HL-60 (cell line): ENCODE measurements around the gene PTPN13.

Experiments used
- GABPA ChIP-seq: IDR thresholded peaks from 2 replicates; pipeline ENCODE4 v1.6.1; 2012; ENCODE audit warnings: low read depth
- POLR2AphosphoS5 ChIP-seq: IDR thresholded peaks from 2 replicates; pipeline ENCODE4 v1.6.1; 2012; ENCODE audit warnings: low read depth
- SPI1 ChIP-seq: IDR thresholded peaks from 2 replicates; pipeline ENCODE4 v1.6.1; 2012; ENCODE audit warnings: low read depth, mild to moderate bottlenecking, borderline replicate concordance
- TF ChIP-seq, protein P1 (sequence below): IDR thresholded peaks from one replicate; pipeline ENCODE4 v1.5.1; 2011; ENCODE audit warnings: low read length, control low read depth, inconsistent platforms; ENCODE audit not compliant: insufficient read depth
- TF ChIP-seq, protein P2 (sequence below): IDR thresholded peaks from 2 replicates; pipeline ENCODE4 v1.6.1; 2012; ENCODE audit warnings: low read depth; ENCODE audit not compliant: insufficient replicate concordance

DNA sequence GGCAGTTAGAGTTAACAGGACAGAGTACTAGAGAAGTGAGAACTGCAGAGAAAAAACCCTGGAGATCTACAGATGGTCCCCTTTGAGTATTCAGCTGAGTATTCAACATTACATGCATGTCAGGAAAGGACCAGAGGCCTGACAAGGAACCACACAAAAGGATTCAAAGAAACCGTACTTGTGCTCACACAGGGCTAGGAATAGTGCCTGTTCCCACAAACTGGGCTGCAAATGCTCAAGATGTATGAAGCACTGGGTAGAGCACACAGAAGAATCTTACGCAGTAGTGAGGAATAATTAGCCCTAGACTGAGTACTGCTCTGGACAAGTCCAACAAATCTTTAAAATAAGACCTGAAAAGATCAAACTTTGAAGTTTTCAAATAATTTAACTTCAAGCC is 17.6 kb downstream of the PTPN13 start:
- TF ChIP-seq, protein P1, sequence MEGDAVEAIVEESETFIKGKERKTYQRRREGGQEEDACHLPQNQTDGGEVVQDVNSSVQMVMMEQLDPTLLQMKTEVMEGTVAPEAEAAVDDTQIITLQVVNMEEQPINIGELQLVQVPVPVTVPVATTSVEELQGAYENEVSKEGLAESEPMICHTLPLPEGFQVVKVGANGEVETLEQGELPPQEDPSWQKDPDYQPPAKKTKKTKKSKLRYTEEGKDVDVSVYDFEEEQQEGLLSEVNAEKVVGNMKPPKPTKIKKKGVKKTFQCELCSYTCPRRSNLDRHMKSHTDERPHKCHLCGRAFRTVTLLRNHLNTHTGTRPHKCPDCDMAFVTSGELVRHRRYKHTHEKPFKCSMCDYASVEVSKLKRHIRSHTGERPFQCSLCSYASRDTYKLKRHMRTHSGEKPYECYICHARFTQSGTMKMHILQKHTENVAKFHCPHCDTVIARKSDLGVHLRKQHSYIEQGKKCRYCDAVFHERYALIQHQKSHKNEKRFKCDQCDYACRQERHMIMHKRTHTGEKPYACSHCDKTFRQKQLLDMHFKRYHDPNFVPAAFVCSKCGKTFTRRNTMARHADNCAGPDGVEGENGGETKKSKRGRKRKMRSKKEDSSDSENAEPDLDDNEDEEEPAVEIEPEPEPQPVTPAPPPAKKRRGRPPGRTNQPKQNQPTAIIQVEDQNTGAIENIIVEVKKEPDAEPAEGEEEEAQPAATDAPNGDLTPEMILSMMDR: no peak
- TF ChIP-seq POLR2AphosphoS5 (no peak), GABPA (no peak), SPI1 (no peak)
- TF ChIP-seq, protein P2, sequence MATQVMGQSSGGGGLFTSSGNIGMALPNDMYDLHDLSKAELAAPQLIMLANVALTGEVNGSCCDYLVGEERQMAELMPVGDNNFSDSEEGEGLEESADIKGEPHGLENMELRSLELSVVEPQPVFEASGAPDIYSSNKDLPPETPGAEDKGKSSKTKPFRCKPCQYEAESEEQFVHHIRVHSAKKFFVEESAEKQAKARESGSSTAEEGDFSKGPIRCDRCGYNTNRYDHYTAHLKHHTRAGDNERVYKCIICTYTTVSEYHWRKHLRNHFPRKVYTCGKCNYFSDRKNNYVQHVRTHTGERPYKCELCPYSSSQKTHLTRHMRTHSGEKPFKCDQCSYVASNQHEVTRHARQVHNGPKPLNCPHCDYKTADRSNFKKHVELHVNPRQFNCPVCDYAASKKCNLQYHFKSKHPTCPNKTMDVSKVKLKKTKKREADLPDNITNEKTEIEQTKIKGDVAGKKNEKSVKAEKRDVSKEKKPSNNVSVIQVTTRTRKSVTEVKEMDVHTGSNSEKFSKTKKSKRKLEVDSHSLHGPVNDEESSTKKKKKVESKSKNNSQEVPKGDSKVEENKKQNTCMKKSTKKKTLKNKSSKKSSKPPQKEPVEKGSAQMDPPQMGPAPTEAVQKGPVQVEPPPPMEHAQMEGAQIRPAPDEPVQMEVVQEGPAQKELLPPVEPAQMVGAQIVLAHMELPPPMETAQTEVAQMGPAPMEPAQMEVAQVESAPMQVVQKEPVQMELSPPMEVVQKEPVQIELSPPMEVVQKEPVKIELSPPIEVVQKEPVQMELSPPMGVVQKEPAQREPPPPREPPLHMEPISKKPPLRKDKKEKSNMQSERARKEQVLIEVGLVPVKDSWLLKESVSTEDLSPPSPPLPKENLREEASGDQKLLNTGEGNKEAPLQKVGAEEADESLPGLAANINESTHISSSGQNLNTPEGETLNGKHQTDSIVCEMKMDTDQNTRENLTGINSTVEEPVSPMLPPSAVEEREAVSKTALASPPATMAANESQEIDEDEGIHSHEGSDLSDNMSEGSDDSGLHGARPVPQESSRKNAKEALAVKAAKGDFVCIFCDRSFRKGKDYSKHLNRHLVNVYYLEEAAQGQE: no peak
